Measurements from ENCODE around the gene GDPD2.

The GDPD2 gene

GRCh38 chrX:70476934-70477733 lies 54.0 kb downstream of the GDPD2 start:
- DNase-seq = no peak

GRCh38 chrX:70477734-70478075 lies 54.6 kb downstream of the GDPD2 start:
- DNase-seq = no peak

GRCh38 chrX:70478526-70479245 lies 55.6 kb downstream of the GDPD2 start:
- no peak for DNase-seq

GRCh38 chrX:70479247-70479921 lies 56.3 kb downstream of the GDPD2 start:
- DNase-seq = no peak

GRCh38 chrX:70479922-70480659 lies 57.0 kb downstream of the GDPD2 start:
- no peak for DNase-seq

GRCh38 chrX:70480660-70481018 lies 57.5 kb downstream of the GDPD2 start:
- no peak for DNase-seq

GRCh38 chrX:70481471-70482270 lies 58.6 kb downstream of the GDPD2 start:
- no peak for DNase-seq

- DNase-seq = no peak
These were observed 59.2 kb downstream of the GDPD2 start for GRCh38 chrX:70482300-70482699.

All from AML-193 (cell line).